Mesendoderm (in vitro differentiated cells): ENCODE results near the gene MAPKAPK5.

ENCODE experiments used
- DNase-seq: peaks from one replicate; pipeline ENCODE4 v3.0.0; 2013
- H2AK5ac ChIP-seq: 2 replicates; pipeline ENCODE4 v1.6.1; 2013; ENCODE audit warnings: low read length, inconsistent platforms
- H2BK120ac ChIP-seq: 2 replicates; pipeline ENCODE4 v1.6.1; 2013; ENCODE audit warnings: low read depth, mild to moderate bottlenecking, low read length, moderate library complexity, mixed read lengths
- H2BK15ac ChIP-seq: replicated peaks from 2 replicates; pipeline ENCODE4 v1.6.1; 2013; ENCODE audit warnings: low read depth, mild to moderate bottlenecking, moderate library complexity
- H2BK5ac ChIP-seq: 2 replicates; pipeline ENCODE4 v1.6.1; 2013; ENCODE audit warnings: low read length, inconsistent platforms
- H3K18ac ChIP-seq: 2 replicates; pipeline ENCODE4 v1.6.1; 2013; ENCODE audit warnings: mild to moderate bottlenecking, low read length, mixed read lengths
- H3K23ac ChIP-seq: one replicate; pipeline ENCODE4 v1.6.1; 2013; ENCODE audit warnings: low read length
- H3K27ac ChIP-seq: 2 replicates; pipeline ENCODE4 v1.5.1; 2013; ENCODE audit warnings: low read depth, mild to moderate bottlenecking, inconsistent platforms, low read length, moderate library complexity
- H3K27me3 ChIP-seq: 2 replicates; pipeline ENCODE4 v1.6.1; 2013; ENCODE audit warnings: low read length, control low read depth, mild to moderate bottlenecking, inconsistent platforms; ENCODE audit not compliant: insufficient read depth, poor library complexity
- H3K36me3 ChIP-seq: 2 replicates; pipeline ENCODE4 v1.6.1; 2013; ENCODE audit warnings: low read length, inconsistent platforms; ENCODE audit not compliant: control insufficient read depth, insufficient read depth
- H3K4ac ChIP-seq: one replicate; pipeline ENCODE4 v1.6.1; 2013; ENCODE audit warnings: low read depth, mild to moderate bottlenecking, low read length, moderate library complexity
- H3K4me1 ChIP-seq: 2 replicates; pipeline ENCODE4 v1.6.1; 2013; ENCODE audit warnings: low read depth, low read length, inconsistent platforms; ENCODE audit not compliant: control insufficient read depth
- H3K4me2 ChIP-seq: 2 replicates; pipeline ENCODE4 v1.6.1; 2013; ENCODE audit warnings: low read length
- H3K4me3 ChIP-seq: 2 replicates; pipeline ENCODE4 v1.5.1; 2013; ENCODE audit warnings: mild to moderate bottlenecking, low read length
- H3K56ac ChIP-seq: one replicate; pipeline ENCODE4 v1.6.1; 2013; ENCODE audit warnings: low read length
- H3K79me1 ChIP-seq: 2 replicates; pipeline ENCODE4 v1.6.1; 2013; ENCODE audit warnings: low read length, inconsistent platforms
- H3K79me2 ChIP-seq: 2 replicates; pipeline ENCODE4 v1.6.1; 2013; ENCODE audit warnings: mild to moderate bottlenecking, low read length; ENCODE audit not compliant: control insufficient read depth, insufficient read depth
- H3K9ac ChIP-seq: 2 replicates; pipeline ENCODE4 v1.6.1; 2013; ENCODE audit warnings: low read length, inconsistent platforms
- H4K5ac ChIP-seq: one replicate; pipeline ENCODE4 v1.6.1; 2013; ENCODE audit warnings: low read length
- H4K8ac ChIP-seq: one replicate; pipeline ENCODE4 v1.6.1; 2013; ENCODE audit warnings: low read depth, mild to moderate bottlenecking, control low read depth, low read length, moderate library complexity
- WGBS: extraction: QIAGEN DNeasy Blood & Tissue Kit; methylation state at CpG from one replicate; pipeline ENCODE4 v1.1.7; 2013; ENCODE audit warnings: low lambda C conversion rate, missing lambda C conversion rate; ENCODE audit not compliant: insufficient coverage; ENCODE audit errors: extremely low coverage; 5-methylcytosine and 5-hydroxymethylcytosine counted together

The MAPKAPK5 gene

GRCh38 chr12:111858186-111858585, 16.2 kb downstream of the MAPKAPK5 start:
- no peaks in the 10 kb centered on the region for H3K27me3 ChIP-seq
- no peak overlapping the region for H4K5ac ChIP-seq
- H3K36me3 ChIP-seq, result no peaks in the 10 kb centered on the region
- no CpG with 5 or more reads among the region's 2 CpGs for WGBS
- no peak overlapping the region for H2BK15ac ChIP-seq
- H4K8ac ChIP-seq, result no peak overlapping the region
- no peak for DNase-seq
- no peak overlapping the region for H3K4me3 ChIP-seq
- H3K9ac ChIP-seq, result no peak overlapping the region
- H3K4ac ChIP-seq, result no peak overlapping the region
- no peaks in the 10 kb centered on the region for H3K4me1 ChIP-seq
- H2BK120ac ChIP-seq, result no peak overlapping the region
- H3K79me1 ChIP-seq, result peaks cover 20% of the 10 kb centered on the region
- H3K18ac ChIP-seq, result no peak overlapping the region
- no peak overlapping the region for H3K4me2 ChIP-seq
- H2AK5ac ChIP-seq, result no peak overlapping the region
- H2BK5ac ChIP-seq, result no peak overlapping the region
- H3K56ac ChIP-seq, result no peak overlapping the region
- no peak overlapping the region for H3K27ac ChIP-seq
- peaks cover 42% of the 10 kb centered on the region for H3K79me2 ChIP-seq
- no peak overlapping the region for H3K23ac ChIP-seq

DNA sequence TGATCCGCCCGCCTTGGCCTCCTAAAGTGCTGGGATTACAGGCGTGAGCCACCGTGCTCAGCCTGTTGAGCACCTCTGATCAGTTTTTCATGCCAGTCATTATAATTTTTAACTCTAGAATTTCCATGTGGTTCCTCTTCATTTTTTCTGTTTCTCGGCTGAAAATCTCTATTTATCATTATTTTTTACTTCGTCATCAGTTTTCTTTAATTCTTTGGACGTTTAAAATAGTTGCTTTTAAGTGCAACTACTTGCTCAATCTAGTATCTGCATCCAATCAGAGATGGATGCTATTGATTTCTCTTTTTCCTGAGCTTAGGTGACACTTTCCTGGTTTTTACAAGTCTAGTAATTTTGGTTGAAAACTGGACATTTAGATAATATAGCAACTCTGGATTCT, 16.8 kb downstream of the MAPKAPK5 start:
- no peak overlapping the region for H4K8ac ChIP-seq
- H3K79me2 ChIP-seq, result peaks cover 43% of the 10 kb centered on the region
- no peak overlapping the region for H3K18ac ChIP-seq
- no peak overlapping the region for H3K23ac ChIP-seq
- H3K56ac ChIP-seq, result no peak overlapping the region
- DNase-seq, result no peak
- no CpG with 5 or more reads among the region's 7 CpGs for WGBS
- no peak overlapping the region for H2AK5ac ChIP-seq
- H3K4ac ChIP-seq, result no peak overlapping the region
- no peak overlapping the region for H4K5ac ChIP-seq
- no peak overlapping the region for H3K27ac ChIP-seq
- no peaks in the 10 kb centered on the region for H3K27me3 ChIP-seq
- no peak overlapping the region for H3K4me2 ChIP-seq
- H3K9ac ChIP-seq, result no peak overlapping the region
- no peak overlapping the region for H2BK5ac ChIP-seq
- H3K79me1 ChIP-seq, result peaks cover 21% of the 10 kb centered on the region
- H2BK15ac ChIP-seq, result no peak overlapping the region
- H3K36me3 ChIP-seq, result no peaks in the 10 kb centered on the region
- H3K4me1 ChIP-seq, result no peaks in the 10 kb centered on the region
- no peak overlapping the region for H3K4me3 ChIP-seq
- H2BK120ac ChIP-seq, result no peak overlapping the region

DNA sequence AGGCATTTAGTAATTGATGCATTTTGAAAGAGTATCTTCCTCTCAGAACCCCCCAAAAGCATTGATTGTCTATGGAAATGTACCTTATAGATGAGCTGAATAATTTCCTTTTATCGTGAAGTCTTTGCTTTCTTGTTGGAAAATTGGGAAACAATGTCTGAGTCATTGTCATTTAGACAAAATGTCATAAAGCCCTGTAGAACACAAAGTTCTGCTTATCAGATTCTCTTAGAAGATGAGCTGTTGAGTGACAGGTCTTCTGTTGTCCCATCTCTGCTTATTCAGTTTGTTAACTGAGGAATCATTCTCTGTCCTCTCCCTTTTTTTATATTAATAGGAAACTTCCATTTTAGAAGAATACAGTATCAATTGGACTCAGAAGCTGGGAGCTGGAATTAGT, 22.9 kb downstream of the MAPKAPK5 start:
- peaks cover 28% of the 10 kb centered on the region for H3K79me2 ChIP-seq
- no peak overlapping the region for H3K18ac ChIP-seq
- no peak overlapping the region for H2BK120ac ChIP-seq
- DNase-seq, result no peak
- H3K27me3 ChIP-seq, result no peaks in the 10 kb centered on the region
- H3K56ac ChIP-seq, result no peak overlapping the region
- no peak overlapping the region for H2BK5ac ChIP-seq
- peaks cover 3% of the 10 kb centered on the region for H3K36me3 ChIP-seq
- H3K4me1 ChIP-seq, result no peaks in the 10 kb centered on the region
- H2BK15ac ChIP-seq, result no peak overlapping the region
- no peak overlapping the region for H3K4ac ChIP-seq
- no peak overlapping the region for H3K23ac ChIP-seq
- no peak overlapping the region for H3K9ac ChIP-seq
- H3K79me1 ChIP-seq, result peaks cover 14% of the 10 kb centered on the region
- H3K4me3 ChIP-seq, result no peak overlapping the region
- H3K4me2 ChIP-seq, result no peak overlapping the region
- no peak overlapping the region for H4K5ac ChIP-seq
- H3K27ac ChIP-seq, result no peak overlapping the region
- H4K8ac ChIP-seq, result no peak overlapping the region
- WGBS, result no CpG with 5 or more reads among the region's 1 CpG
- H2AK5ac ChIP-seq, result no peak overlapping the region

- peaks cover 5% of the 10 kb centered on the region for H3K79me1 ChIP-seq
- H3K4me1 ChIP-seq, result no peaks in the 10 kb centered on the region
- DNase-seq, result no peak
- no peak overlapping the region for H3K4me3 ChIP-seq
- H3K9ac ChIP-seq, result no peak overlapping the region
- no peak overlapping the region for H3K56ac ChIP-seq
- no peak overlapping the region for H2AK5ac ChIP-seq
- no peak overlapping the region for H4K8ac ChIP-seq
- peaks cover 7% of the 10 kb centered on the region for H3K79me2 ChIP-seq
- H3K18ac ChIP-seq, result no peak overlapping the region
- no peak overlapping the region for H4K5ac ChIP-seq
- H3K36me3 ChIP-seq, result peaks cover 12% of the 10 kb centered on the region
- no peaks in the 10 kb centered on the region for H3K27me3 ChIP-seq
- H2BK15ac ChIP-seq, result no peak overlapping the region
- H3K4ac ChIP-seq, result no peak overlapping the region
- no peak overlapping the region for H3K4me2 ChIP-seq
- H2BK5ac ChIP-seq, result no peak overlapping the region
- H2BK120ac ChIP-seq, result no peak overlapping the region
- H3K27ac ChIP-seq, result no peak overlapping the region
- H3K23ac ChIP-seq, result no peak overlapping the region
- WGBS, result no CpG with 5 or more reads among the region's 2 CpGs
These were observed 25.5 kb downstream of the MAPKAPK5 start for GRCh38 chr12:111867531-111867930.

- Histone ChIP-seq H3K4me2 (no peak overlapping the region), H4K8ac (no peak overlapping the region), H3K23ac (no peak overlapping the region), H3K9ac (no peak overlapping the region), H3K27ac (no peak overlapping the region), H3K18ac (no peak overlapping the region), H3K4me3 (no peak overlapping the region), H3K4me1 (no peaks in the 10 kb centered on the region), H2BK15ac (no peak overlapping the region), H3K4ac (no peak overlapping the region), H3K79me1 (no peaks in the 10 kb centered on the region), H3K79me2 (no peaks in the 10 kb centered on the region), H3K56ac (no peak overlapping the region), H3K36me3 (peaks cover 12% of the 10 kb centered on the region), H3K27me3 (no peaks in the 10 kb centered on the region), H2BK5ac (no peak overlapping the region), H2AK5ac (no peak overlapping the region), H2BK120ac (no peak overlapping the region), H4K5ac (no peak overlapping the region)
- no CpG with 5 or more reads among the region's 2 CpGs for WGBS
- no peak for DNase-seq
These were observed 26.9 kb downstream of the MAPKAPK5 start for GRCh38 chr12:111868676-111869588.

GRCh38 chr12:111869671-111870070, 27.6 kb downstream of the MAPKAPK5 start:
- Histone ChIP-seq H3K4me2 (no peak overlapping the region), H2BK5ac (no peak overlapping the region), H3K18ac (no peak overlapping the region), H3K4ac (no peak overlapping the region), H2BK15ac (no peak overlapping the region), H4K8ac (no peak overlapping the region), H3K9ac (no peak overlapping the region), H3K4me1 (no peaks in the 10 kb centered on the region), H3K27me3 (no peaks in the 10 kb centered on the region), H3K36me3 (peaks cover 12% of the 10 kb centered on the region), H3K79me2 (no peaks in the 10 kb centered on the region), H3K4me3 (no peak overlapping the region), H3K23ac (no peak overlapping the region), H2BK120ac (no peak overlapping the region), H3K79me1 (no peaks in the 10 kb centered on the region), H2AK5ac (no peak overlapping the region), H3K27ac (no peak overlapping the region), H4K5ac (no peak overlapping the region), H3K56ac (no peak overlapping the region)
- no peak for DNase-seq
- WGBS, result no CpG with 5 or more reads among the region's 1 CpG
